ENCODE data around the gene BOD1L2.

BOD1L2 gene

GRCh38 chr18:57146956-57147636, at the start of gene BOD1L2:
TSS of gene BOD1L2 (plus strand) at chr18:57147087. CDS start at chr18:57147313, 226 bp downstream.
- Histone ChIP-seq H3K9ac (ENCODE audit: low read length) (no peak within 1 kb of the TSS), H4K20me1 (ENCODE audit: insufficient read depth, low read length) (no peaks in the 10 kb centered on the region), H3K79me2 (ENCODE audit: insufficient read depth, low read length) (no peaks in the 10 kb centered on the region), H3K4me1 (ENCODE audit: insufficient read depth, low read length, severe bottlenecking) (no peaks in the 10 kb centered on the region), H3F3A (ENCODE audit: insufficient read depth, low read length) (no peaks in the 10 kb centered on the region), H3K9me3 (ENCODE audit: low read length) (no peaks in the 10 kb centered on the region), H3K9me2 (ENCODE audit: low read depth, low read length) (no peaks in the 10 kb centered on the region), H3K4me2 (ENCODE audit: low read length) (no peak within 1 kb of the TSS), H2AFZ (ENCODE audit: low read length) (no peak within 1 kb of the TSS), H3K36me3 (ENCODE audit: insufficient read depth, low read length) (no peaks in the 10 kb centered on the region), H3K4me3 (ENCODE audit: low read depth, low read length, poor library complexity, severe bottlenecking) (no peak within 1 kb of the TSS), H3K27ac (ENCODE audit: low read depth, low read length, poor library complexity, severe bottlenecking) (no peak within 1 kb of the TSS), H3K27me3 (ENCODE audit: insufficient read depth, low read length) (no peaks in the 10 kb centered on the region)
- TF ChIP-seq EZH2 (IDR thresholded peaks at IDR 0.05; ENCODE audit: borderline replicate concordance, low read length) (no peak), CTCF (IDR thresholded peaks at IDR 0.05; ENCODE audit: low read length) (no peak)

- Histone ChIP-seq H3K4me1 (ENCODE audit: insufficient read depth, low read length, severe bottlenecking) (no peaks in the 10 kb centered on the region), H3K9ac (ENCODE audit: low read length) (no peak overlapping the region), H3K79me2 (ENCODE audit: insufficient read depth, low read length) (no peaks in the 10 kb centered on the region), H3K27me3 (ENCODE audit: insufficient read depth, low read length) (no peaks in the 10 kb centered on the region), H3K4me2 (ENCODE audit: low read length) (no peak overlapping the region), H3K9me3 (ENCODE audit: low read length) (no peaks in the 10 kb centered on the region), H3K36me3 (ENCODE audit: insufficient read depth, low read length) (no peaks in the 10 kb centered on the region), H3K9me2 (ENCODE audit: low read depth, low read length) (no peaks in the 10 kb centered on the region), H3K27ac (ENCODE audit: low read depth, low read length, poor library complexity, severe bottlenecking) (no peak overlapping the region), H2AFZ (ENCODE audit: low read length) (no peak overlapping the region), H3K4me3 (ENCODE audit: low read depth, low read length, poor library complexity, severe bottlenecking) (no peak overlapping the region), H4K20me1 (ENCODE audit: insufficient read depth, low read length) (no peaks in the 10 kb centered on the region), H3F3A (ENCODE audit: insufficient read depth, low read length) (no peaks in the 10 kb centered on the region)
- TF ChIP-seq EZH2 (IDR thresholded peaks at IDR 0.05; ENCODE audit: borderline replicate concordance, low read length) = no peak
- no peak for TF ChIP-seq CTCF (IDR thresholded peaks at IDR 0.05; ENCODE audit: low read length)
These were observed 39.6 kb upstream of the BOD1L2 start for GRCh38 chr18:57107140-57107832.

- Histone ChIP-seq H3K36me3 (ENCODE audit: insufficient read depth, low read length) (no peaks in the 10 kb centered on the region), H3K4me1 (ENCODE audit: insufficient read depth, low read length, severe bottlenecking) (no peaks in the 10 kb centered on the region), H3K9ac (ENCODE audit: low read length) (no peak overlapping the region), H3K4me2 (ENCODE audit: low read length) (no peak overlapping the region), H3K27me3 (ENCODE audit: insufficient read depth, low read length) (no peaks in the 10 kb centered on the region), H3K9me2 (ENCODE audit: low read depth, low read length) (no peaks in the 10 kb centered on the region), H3K79me2 (ENCODE audit: insufficient read depth, low read length) (no peaks in the 10 kb centered on the region), H3K9me3 (ENCODE audit: low read length) (no peaks in the 10 kb centered on the region), H3K27ac (ENCODE audit: low read depth, low read length, poor library complexity, severe bottlenecking) (no peak overlapping the region), H2AFZ (ENCODE audit: low read length) (no peak overlapping the region), H3F3A (ENCODE audit: insufficient read depth, low read length) (no peaks in the 10 kb centered on the region), H4K20me1 (ENCODE audit: insufficient read depth, low read length) (no peaks in the 10 kb centered on the region), H3K4me3 (ENCODE audit: low read depth, low read length, poor library complexity, severe bottlenecking) (no peak overlapping the region)
- TF ChIP-seq CTCF (IDR thresholded peaks at IDR 0.05; ENCODE audit: low read length) = no peak
- no peak for TF ChIP-seq EZH2 (IDR thresholded peaks at IDR 0.05; ENCODE audit: borderline replicate concordance, low read length)
These were observed 36.6 kb upstream of the BOD1L2 start for GRCh38 chr18:57110290-57110689.

All from OCI-LY1 (cell line).